GM12878 (cell line): ENCODE results near the gene HMOX1. TPM values are rescaled to one million over a fixed set of nuclear protein-coding genes. Genes with fewer than 3 reads are reported as not detected.

Experiments
- ASH2L ChIP-seq: fragments of 300-600, 200-600 bp; sonication (generic); IDR thresholded peaks from 2 replicates; pipeline ENCODE4 v1.6.1; 2017; ENCODE audit warnings: low read depth, mild to moderate bottlenecking, borderline replicate concordance
- ATF7 ChIP-seq: fragments of 450-650 bp; IDR thresholded peaks from 2 replicates; pipeline ENCODE4 v1.6.1; 2016; ENCODE audit warnings: low read depth, mild to moderate bottlenecking
- BACH1 ChIP-seq: fragments of 450-650 bp; IDR thresholded peaks from 2 replicates; pipeline ENCODE4 v1.6.1; 2017; ENCODE audit warnings: mild to moderate bottlenecking, borderline replicate concordance
- BMI1 ChIP-seq: fragments of 450-650 bp; IDR thresholded peaks from 2 replicates; pipeline ENCODE4 v1.6.1; 2016; ENCODE audit warnings: mild to moderate bottlenecking, moderate library complexity, borderline replicate concordance
- CREM ChIP-seq: IDR thresholded peaks from 2 replicates; pipeline ENCODE4 v1.6.1; 2014; ENCODE audit warnings: antibody characterized with exemption, low read depth
- DPF2 ChIP-seq: fragments of 450-650 bp; IDR thresholded peaks from 2 replicates; pipeline ENCODE4 v1.6.1; 2017; ENCODE audit warnings: mild to moderate bottlenecking
- EED ChIP-seq: sonication (generic); IDR thresholded peaks from 2 replicates; pipeline ENCODE4 v1.6.1; 2016; ENCODE audit warnings: antibody characterized with exemption, low read depth
- EGR1 ChIP-seq, 2 experiments: IDR thresholded peaks; 1 replicate in 1 of 2; 2 replicates in 1 of 2; pipeline ENCODE4 v1.6.1; 2011 to 2012; ENCODE audit warnings: low read depth in 2 of 2, low read length in 2 of 2, borderline replicate concordance in 1 of 2, mild to moderate bottlenecking in 1 of 2, moderate library complexity in 1 of 2
- ETV6 ChIP-seq, 2 experiments: fragments of 450-650 bp in 1 of 2; IDR thresholded peaks in 1 of 2; conservative IDR thresholded peaks in 1 of 2; 2 replicates each; pipeline ENCODE4 v1.6.1; 2014; ENCODE audit warnings: antibody characterized with exemption in 1 of 2, borderline replicate concordance in 1 of 2, low read depth in 1 of 2, mild to moderate bottlenecking in 1 of 2, moderate library complexity in 1 of 2
- GATAD2B ChIP-seq: fragments of 450-650 bp; conservative IDR thresholded peaks from 2 replicates; pipeline ENCODE4 v1.6.1; 2017; ENCODE audit warnings: low read depth, mild to moderate bottlenecking, moderate library complexity
- HCFC1 ChIP-seq: fragments of 150-350 bp; IDR thresholded peaks from 2 replicates; pipeline ENCODE4 v1.6.1; 2014; ENCODE audit warnings: low read length
- IKZF2 ChIP-seq, 2 experiments: fragments of 450-650 bp; IDR thresholded peaks; 2 replicates each; pipeline ENCODE4 v1.6.1; 2017; ENCODE audit warnings: mild to moderate bottlenecking in 2 of 2, moderate library complexity in 2 of 2
- IRF4 ChIP-seq: IDR thresholded peaks from 2 replicates; pipeline ENCODE4 v1.6.1; 2011; ENCODE audit warnings: low read depth, low read length
- KDM1A ChIP-seq: fragments of 200-600 bp; sonication (generic); IDR thresholded peaks from 2 replicates; pipeline ENCODE4 v1.6.1; 2016; ENCODE audit warnings: borderline replicate concordance
- MEF2B ChIP-seq: fragments of 450-650 bp; IDR thresholded peaks from 2 replicates; pipeline ENCODE4 v1.6.1; 2018; ENCODE audit warnings: mild to moderate bottlenecking, moderate library complexity; ENCODE audit not compliant: partially characterized antibody, poor library complexity, severe bottlenecking
- NFIC ChIP-seq: IDR thresholded peaks from 2 replicates; pipeline ENCODE4 v1.6.1; 2012; ENCODE audit warnings: low read depth, mild to moderate bottlenecking, inconsistent platforms, low read length, moderate library complexity
- NR2C1 ChIP-seq: fragments of 450-650 bp; IDR thresholded peaks from 2 replicates; pipeline ENCODE4 v1.6.1; 2017; ENCODE audit warnings: antibody characterized with exemption, mild to moderate bottlenecking, moderate library complexity
- PAX5 ChIP-seq: IDR thresholded peaks from 2 replicates; pipeline ENCODE4 v1.6.1; 2011; ENCODE audit warnings: low read depth, low read length, borderline replicate concordance
- PML ChIP-seq: IDR thresholded peaks from 2 replicates; pipeline ENCODE4 v1.6.1; 2012; ENCODE audit warnings: low read length, inconsistent platforms
- RELB ChIP-seq: fragments of 450-650 bp; IDR thresholded peaks from 2 replicates; pipeline ENCODE4 v1.6.1; 2017; ENCODE audit warnings: low read depth, mild to moderate bottlenecking, moderate library complexity
- RUNX3 ChIP-seq: IDR thresholded peaks from 2 replicates; pipeline ENCODE4 v1.6.1; 2012; ENCODE audit warnings: low read length, inconsistent platforms
- SIN3A ChIP-seq: IDR thresholded peaks from 2 replicates; pipeline ENCODE4 v1.6.1; 2012; ENCODE audit warnings: low read depth, low read length, improper control_type of control experiment
- SMARCA5 ChIP-seq: fragments of 450-650 bp; IDR thresholded peaks from 2 replicates; pipeline ENCODE4 v1.6.1; 2017; ENCODE audit warnings: mild to moderate bottlenecking
- STAT3 ChIP-seq: IDR thresholded peaks from 2 replicates; pipeline ENCODE4 v1.6.1; 2011; ENCODE audit warnings: low read depth, low read length, improper control_type of control experiment
- TARDBP ChIP-seq: IDR thresholded peaks from 2 replicates; pipeline ENCODE4 v1.6.1; 2016; ENCODE audit warnings: borderline replicate concordance
- TCF12 ChIP-seq: IDR thresholded peaks from 2 replicates; pipeline ENCODE4 v1.6.1; 2011; ENCODE audit warnings: low read depth, mild to moderate bottlenecking, low read length
- TCF3 ChIP-seq: IDR thresholded peaks from 2 replicates; pipeline ENCODE4 v1.6.1; 2012; ENCODE audit warnings: low read depth, mild to moderate bottlenecking, low read length, borderline replicate concordance; ENCODE audit not compliant: insufficient read depth
- WRNIP1 ChIP-seq: IDR thresholded peaks from 2 replicates; pipeline ENCODE4 v1.6.1; 2011; ENCODE audit warnings: low read depth, low read length, improper control_type of control experiment, borderline replicate concordance
- ZNF207 ChIP-seq: fragments of 450-650 bp; IDR thresholded peaks from 2 replicates; pipeline ENCODE4 v1.6.1; 2014; ENCODE audit warnings: antibody characterized with exemption, mild to moderate bottlenecking, borderline replicate concordance
- polyA plus RNA-seq, 11 experiments: library from polyadenylated mRNA; depleted of rRNA in 4 of 11; unstranded in 6 of 11; stranded (reverse) in 5 of 11; fragments of >200 nt; fragmentation: Nextera tagmentation in 4 of 11; fragmentation: Illumina TruSeq in 1 of 11; extraction: Ambion mirVana in 4 of 11; extraction: Trizol in 1 of 11; gene quantifications; 1 replicate in 1 of 11; 2 replicates in 10 of 11; pipeline versions ENCODE4 v1.2.1 to v1.2.3, GENCODE V29; 2011 to 2016; ENCODE audit warnings: inconsistent platforms in 2 of 11, missing spikeins in 2 of 11, low read depth in 1 of 11
- total RNA-seq, 4 experiments: library from RNA; depleted of rRNA in 3 of 4; stranded (reverse); fragments of >200 nt in 3 of 4; fragmentation: Illumina TruSeq in 1 of 4; extraction: Trizol in 1 of 4; gene quantifications; 2 replicates each; pipeline versions ENCODE4 v1.2.1 to v1.2.3, GENCODE V29; 2013 to 2021
- TF ChIP-seq, protein P1 (sequence below): IDR thresholded peaks from 2 replicates; pipeline ENCODE4 v1.6.1; 2012; ENCODE audit warnings: low read depth, low read length, improper control_type of control experiment

HMOX1 gene
- total and polyA plus RNA-seq, 10 of the 15 experiments (the other 5 are each of a cell fraction or from before 2014, with no cell fraction given), result 1.5 to 36.7 (median 18.8) TPM

GRCh38 chr22:35376728-35377472, 4.0 kb upstream of the HMOX1 start (continued):
- TF ChIP-seq TARDBP (0 out of 2 replicates have a peak, but pooled peaks have one; percentile 20), RUNX3 (peak; percentile 51; the same call in 1 of the 2 replicates), BACH1 (peak; percentile 100), MEF2B (peak; percentile 62), PAX5 (peak; percentile 68; the same call in 1 of the 2 replicates), RELB (peak; percentile 90), PML (no peak), WRNIP1 (no peak), STAT3 (peak; percentile 47; the same call in 1 of the 2 replicates), ATF7 (peak; percentile 72), ETV6 (conservative IDR thresholded peaks at IDR 0.05 in 1 of 2, IDR thresholded peaks at IDR 0.05 in 1 of 2; ENCODE audit: borderline replicate concordance in 1 of 2, low read depth in 1 of 2) (peak in 1 of 2 experiments; percentile 86; a peak in 1 of 4 replicates), TCF3 (0 out of 2 replicates have a peak, but pooled peaks have one; percentile 41), ASH2L (0 out of 2 replicates have a peak, but pooled peaks have one; percentile 39), EGR1 (IDR thresholded peaks at IDR 0.05; ENCODE audit: borderline replicate concordance in 1 of 2, low read depth in 2 of 2, low read length in 2 of 2) (no peak; a peak in 1 of 3 replicates), HCFC1 (peak; percentile 5; the same call in 1 of the 2 replicates), NR2C1 (peak; percentile 92), NFIC (peak; percentile 80; the same call in 1 of the 2 replicates), CREM (peak; percentile 70), GATAD2B (peak; percentile 84), DPF2 (peak; percentile 96), IRF4 (peak; percentile 95), IKZF2 (IDR thresholded peaks at IDR 0.05) (peak; percentile 93 to 95), SIN3A (peak; percentile 59), EED (peak; percentile 91), TCF12 (peak; percentile 76), SMARCA5 (peak; percentile 60; the same call in 1 of the 2 replicates), KDM1A (no peak), BMI1 (peak; percentile 62), ZNF207 (peak; percentile 36; the same call in 1 of the 2 replicates)
- TF ChIP-seq, protein P1, sequence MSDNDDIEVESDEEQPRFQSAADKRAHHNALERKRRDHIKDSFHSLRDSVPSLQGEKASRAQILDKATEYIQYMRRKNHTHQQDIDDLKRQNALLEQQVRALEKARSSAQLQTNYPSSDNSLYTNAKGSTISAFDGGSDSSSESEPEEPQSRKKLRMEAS, result peak; percentile 15; the same call in 1 of the 2 replicates
